ENCODE results near the gene SERTM2.

Gene SERTM2

GRCh38 chrX:111561851-111562250 is 50.4 kb downstream of the SERTM2 start:
- Histone ChIP-seq H3K36me3 (ENCODE audit: control insufficient read depth, insufficient read depth, low read length) (no peaks in the 10 kb centered on the region), H3K4me1 (ENCODE audit: control insufficient read depth, insufficient read depth, low read length) (no peaks in the 10 kb centered on the region), H3K4me3 (ENCODE audit: low read depth, low read length) (no peak overlapping the region), H3K9ac (ENCODE audit: low read depth, low read length) (no peak overlapping the region), H3K27me3 (ENCODE audit: control insufficient read depth, insufficient read depth, low read length) (no peaks in the 10 kb centered on the region), H3K9me3 (ENCODE audit: control insufficient read depth, insufficient read depth, low read length) (no peaks in the 10 kb centered on the region)

- no peak overlapping the region for H3K9ac ChIP-seq (ENCODE audit: low read depth, low read length)
- H3K36me3 ChIP-seq (ENCODE audit: control insufficient read depth, insufficient read depth, low read length): no peaks in the 10 kb centered on the region
- H3K27me3 ChIP-seq (ENCODE audit: control insufficient read depth, insufficient read depth, low read length): no peaks in the 10 kb centered on the region
- no peaks in the 10 kb centered on the region for H3K9me3 ChIP-seq (ENCODE audit: control insufficient read depth, insufficient read depth, low read length)
- no peak overlapping the region for H3K4me3 ChIP-seq (ENCODE audit: low read depth, low read length)
- peaks cover 15% of the 10 kb centered on the region for H3K4me1 ChIP-seq (ENCODE audit: control insufficient read depth, insufficient read depth, low read length)
These were observed 56.3 kb downstream of the SERTM2 start for GRCh38 chrX:111567542-111568255.

GRCh38 chrX:111568354-111568753 is 56.9 kb downstream of the SERTM2 start:
- no peaks in the 10 kb centered on the region for H3K36me3 ChIP-seq (ENCODE audit: control insufficient read depth, insufficient read depth, low read length)
- H3K27me3 ChIP-seq (ENCODE audit: control insufficient read depth, insufficient read depth, low read length): no peaks in the 10 kb centered on the region
- no peaks in the 10 kb centered on the region for H3K9me3 ChIP-seq (ENCODE audit: control insufficient read depth, insufficient read depth, low read length)
- H3K4me1 ChIP-seq (ENCODE audit: control insufficient read depth, insufficient read depth, low read length): peaks cover 15% of the 10 kb centered on the region
- H3K4me3 ChIP-seq (ENCODE audit: low read depth, low read length): no peak overlapping the region
- H3K9ac ChIP-seq (ENCODE audit: low read depth, low read length): no peak overlapping the region

DNA sequence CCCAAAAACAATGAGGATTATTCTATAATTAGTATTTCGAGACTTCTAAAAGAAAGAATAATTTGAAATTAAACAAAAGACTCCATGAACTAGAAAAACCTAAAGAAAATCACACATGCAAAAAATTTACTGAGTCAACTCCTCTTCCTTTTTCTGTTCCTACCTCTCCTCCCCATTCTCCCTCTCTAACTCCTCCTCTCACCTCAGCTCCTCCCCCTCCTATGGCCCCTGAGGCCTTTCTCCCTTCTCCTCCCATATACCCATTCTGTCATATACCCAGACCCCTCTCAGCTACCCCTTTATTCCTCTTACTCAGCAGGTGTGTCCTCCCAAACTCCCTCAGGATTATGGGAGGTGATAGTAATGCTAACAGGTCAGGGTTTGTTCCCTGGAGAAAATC is 57.4 kb downstream of the SERTM2 start:
- H3K36me3 ChIP-seq (ENCODE audit: control insufficient read depth, insufficient read depth, low read length): no peaks in the 10 kb centered on the region
- H3K4me3 ChIP-seq (ENCODE audit: low read depth, low read length): no peak overlapping the region
- H3K4me1 ChIP-seq (ENCODE audit: control insufficient read depth, insufficient read depth, low read length): peaks cover 15% of the 10 kb centered on the region
- H3K27me3 ChIP-seq (ENCODE audit: control insufficient read depth, insufficient read depth, low read length): no peaks in the 10 kb centered on the region
- H3K9ac ChIP-seq (ENCODE audit: low read depth, low read length): no peak overlapping the region
- no peaks in the 10 kb centered on the region for H3K9me3 ChIP-seq (ENCODE audit: control insufficient read depth, insufficient read depth, low read length)

Measured in iPS-15b (cell line).